ENCODE measurements around the gene PRKG1.

- TF ChIP-seq CTCF (IDR thresholded peaks at IDR 0.05; ENCODE audit: low read depth, low read length) = no peak
- TF ChIP-seq EZH2phosphoT487 (IDR thresholded peaks at IDR 0.05; ENCODE audit: low read depth) = no peak
These were observed 12.4 kb downstream of the PRKG1 start for GRCh38 chr10:51086710-51087109.

Measured in OCI-LY3 (cell line).